Astrocyte of the hippocampus (primary cell): ENCODE data around the gene PLEK2.
"Not testable (repeated sequence)": the region's sequence is repeated elsewhere in the genome, so short reads cannot be mapped to it uniquely, and the experiment has no call there.

ENCODE experiments used
- DNase-seq: peaks from one replicate; pipeline ENCODE4 v3.0.0; 2011; ENCODE audit warnings: low read depth, low spot score

PLEK2 gene

GRCh38 chr14:67428501-67429031 lies 16.6 kb upstream of the PLEK2 start:
- peak; percentile 60 for DNase-seq

- peak; percentile 90 for DNase-seq
Measured at GRCh38 chr14:67426983-67427606, 15.1 kb upstream of the PLEK2 start.

GRCh38 chr14:67426161-67426560 lies 14.2 kb upstream of the PLEK2 start:
- no peak for DNase-seq

- no peak for DNase-seq
Measured at GRCh38 chr14:67425608-67426007, 13.6 kb upstream of the PLEK2 start.

- DNase-seq, result no peak
Measured at GRCh38 chr14:67424539-67424938, 12.6 kb upstream of the PLEK2 start.

- DNase-seq, result no peak
Measured at GRCh38 chr14:67423424-67423823, 11.5 kb upstream of the PLEK2 start.

GRCh38 chr14:67421356-67422224 lies 9.6 kb upstream of the PLEK2 start:
- no peak for DNase-seq

GRCh38 chr14:67420102-67420739 lies 8.3 kb upstream of the PLEK2 start:
- no peak for DNase-seq

GRCh38 chr14:67418401-67419191 lies 6.6 kb upstream of the PLEK2 start:
- DNase-seq, result no peak

- DNase-seq, result no peak
Measured at GRCh38 chr14:67417633-67418032, 5.7 kb upstream of the PLEK2 start.

GRCh38 chr14:67416810-67417209 lies 4.8 kb upstream of the PLEK2 start:
- DNase-seq, result no peak

GRCh38 chr14:67416085-67416484 lies 4.1 kb upstream of the PLEK2 start:
- no peak for DNase-seq

- not testable (repeated sequence) for DNase-seq
Measured at GRCh38 chr14:67415610-67416009, 3.6 kb upstream of the PLEK2 start.

- peak; percentile 75 for DNase-seq
Measured at GRCh38 chr14:67413806-67414769, 2.1 kb upstream of the PLEK2 start.

GRCh38 chr14:67411370-67411769 lies 595 bp downstream of the PLEK2 start:
- no peak for DNase-seq

- no peak for DNase-seq
Measured at GRCh38 chr14:67410313-67410712, 1.7 kb downstream of the PLEK2 start.

GRCh38 chr14:67409461-67409860 lies 2.5 kb downstream of the PLEK2 start:
- DNase-seq, result no peak

GRCh38 chr14:67408122-67408801 lies 3.7 kb downstream of the PLEK2 start:
- not testable (repeated sequence) for DNase-seq

- DNase-seq, result no peak
Measured at GRCh38 chr14:67405771-67406170, 6.2 kb downstream of the PLEK2 start.

- no peak for DNase-seq
Measured at GRCh38 chr14:67400434-67400833, 11.5 kb downstream of the PLEK2 start.
